ENCODE measurements around the gene SLC9A3.

SLC9A3 gene

DNA sequence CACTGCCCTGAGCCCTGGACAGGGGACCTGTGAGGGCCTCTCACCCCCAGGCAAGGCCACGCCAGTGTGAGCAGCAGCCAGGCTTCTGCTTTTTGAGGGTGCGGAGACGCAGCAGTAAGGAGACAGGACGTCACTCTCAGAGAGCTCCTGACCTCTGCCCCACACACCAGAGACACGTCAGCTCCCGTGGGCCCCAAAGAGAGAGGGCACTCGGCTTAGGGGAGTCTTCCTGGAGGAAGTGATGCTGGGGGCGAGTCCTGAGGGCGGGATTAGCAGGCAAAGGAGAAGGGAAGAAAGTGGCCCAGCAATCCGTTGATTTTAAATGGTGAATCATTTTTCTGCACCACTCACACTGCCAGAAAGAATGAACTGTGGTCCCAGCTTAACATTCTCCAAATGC, 24.0 kb upstream of the SLC9A3 start:
- TF ChIP-seq, protein P1, sequence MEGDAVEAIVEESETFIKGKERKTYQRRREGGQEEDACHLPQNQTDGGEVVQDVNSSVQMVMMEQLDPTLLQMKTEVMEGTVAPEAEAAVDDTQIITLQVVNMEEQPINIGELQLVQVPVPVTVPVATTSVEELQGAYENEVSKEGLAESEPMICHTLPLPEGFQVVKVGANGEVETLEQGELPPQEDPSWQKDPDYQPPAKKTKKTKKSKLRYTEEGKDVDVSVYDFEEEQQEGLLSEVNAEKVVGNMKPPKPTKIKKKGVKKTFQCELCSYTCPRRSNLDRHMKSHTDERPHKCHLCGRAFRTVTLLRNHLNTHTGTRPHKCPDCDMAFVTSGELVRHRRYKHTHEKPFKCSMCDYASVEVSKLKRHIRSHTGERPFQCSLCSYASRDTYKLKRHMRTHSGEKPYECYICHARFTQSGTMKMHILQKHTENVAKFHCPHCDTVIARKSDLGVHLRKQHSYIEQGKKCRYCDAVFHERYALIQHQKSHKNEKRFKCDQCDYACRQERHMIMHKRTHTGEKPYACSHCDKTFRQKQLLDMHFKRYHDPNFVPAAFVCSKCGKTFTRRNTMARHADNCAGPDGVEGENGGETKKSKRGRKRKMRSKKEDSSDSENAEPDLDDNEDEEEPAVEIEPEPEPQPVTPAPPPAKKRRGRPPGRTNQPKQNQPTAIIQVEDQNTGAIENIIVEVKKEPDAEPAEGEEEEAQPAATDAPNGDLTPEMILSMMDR (IDR thresholded peaks at IDR 0.05; ENCODE audit: control extremely low read depth, extremely low read depth, low read depth, missing control alignments), result no peak
- ChIA-PET CTCF (no interaction called here), POLR2A (no interaction called here)
- DNase-seq (ENCODE audit: extremely low spot score), result no peak

DNA sequence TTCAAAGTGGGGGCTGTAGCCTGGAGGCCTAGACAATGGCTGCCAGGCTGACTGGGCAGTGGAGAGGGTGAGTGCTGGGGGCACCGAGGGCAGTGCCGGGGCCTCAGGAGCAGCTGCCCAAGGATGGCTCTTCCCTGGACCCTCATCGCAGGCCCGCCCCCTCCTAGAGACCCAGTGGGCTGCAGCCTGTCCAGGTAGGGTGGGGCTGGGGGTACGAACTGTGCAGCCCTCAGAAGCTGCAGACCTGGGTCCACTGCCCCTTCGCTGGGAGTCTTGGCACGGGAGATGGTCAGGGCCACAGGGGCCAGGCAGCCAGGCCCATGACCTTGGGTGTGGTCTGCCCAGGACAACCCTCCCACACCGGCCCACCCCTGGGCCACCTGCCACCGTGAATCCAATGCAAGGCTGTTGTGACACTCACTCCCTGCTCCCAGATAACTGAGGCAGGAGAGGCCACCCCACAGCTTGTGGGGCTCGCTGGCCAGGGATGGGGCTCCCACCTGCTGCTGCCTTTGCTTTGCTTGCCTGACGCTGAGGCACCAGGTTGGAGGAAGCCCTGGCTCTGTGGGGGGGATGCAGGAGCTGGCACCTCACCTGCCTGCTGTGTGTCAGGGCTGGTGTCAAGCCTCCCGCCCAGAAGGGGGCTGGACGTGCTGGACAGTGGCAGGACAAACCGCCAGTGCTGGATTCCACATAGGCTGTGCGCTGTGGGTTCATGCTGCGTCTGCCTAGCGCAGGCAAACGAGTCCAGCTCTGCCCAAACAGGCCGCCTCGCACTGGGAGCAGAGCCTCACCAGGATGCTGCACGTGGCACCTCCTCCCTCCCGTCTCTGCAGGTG, 23.1 kb upstream of the SLC9A3 start:
- ChIA-PET CTCF (no interaction called here), POLR2A (no interaction called here)
- DNase-seq (ENCODE audit: extremely low spot score), result no peak
- TF ChIP-seq, protein P1 (IDR thresholded peaks at IDR 0.05; ENCODE audit: control extremely low read depth, extremely low read depth, low read depth, missing control alignments), result no peak

DNA sequence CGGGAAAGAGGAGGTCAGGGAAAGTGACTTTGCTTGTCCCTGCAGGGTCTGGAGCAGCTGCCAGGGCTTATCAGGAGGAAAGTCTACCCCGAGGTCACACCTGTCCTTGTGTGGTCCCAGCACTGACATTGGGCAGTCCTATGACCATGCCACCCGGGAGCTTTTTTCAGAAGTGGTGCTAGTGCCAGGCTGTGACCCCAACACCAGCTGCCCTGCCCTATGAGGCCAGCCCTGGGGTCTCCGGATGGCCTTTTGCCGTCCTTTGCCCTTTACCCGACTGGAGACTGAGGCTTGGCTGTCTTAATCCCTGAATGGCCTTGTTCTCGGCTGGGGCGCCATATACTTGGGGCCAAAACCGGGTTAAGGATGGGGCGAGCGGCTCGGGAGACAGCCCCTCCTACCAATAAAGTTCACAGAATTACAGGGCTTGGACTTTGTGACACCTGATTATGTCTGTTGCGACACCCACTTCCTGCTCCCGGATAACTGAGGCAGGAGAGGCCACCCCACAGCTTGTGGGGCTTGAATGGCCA, 22.2 kb upstream of the SLC9A3 start:
- TF ChIP-seq, protein P1 (IDR thresholded peaks at IDR 0.05; ENCODE audit: control extremely low read depth, extremely low read depth, low read depth, missing control alignments), result no peak
- POLR2A ChIA-PET, result no interaction called here
- CTCF ChIA-PET, result no interaction called here
- DNase-seq (ENCODE audit: extremely low spot score), result no peak

DNA sequence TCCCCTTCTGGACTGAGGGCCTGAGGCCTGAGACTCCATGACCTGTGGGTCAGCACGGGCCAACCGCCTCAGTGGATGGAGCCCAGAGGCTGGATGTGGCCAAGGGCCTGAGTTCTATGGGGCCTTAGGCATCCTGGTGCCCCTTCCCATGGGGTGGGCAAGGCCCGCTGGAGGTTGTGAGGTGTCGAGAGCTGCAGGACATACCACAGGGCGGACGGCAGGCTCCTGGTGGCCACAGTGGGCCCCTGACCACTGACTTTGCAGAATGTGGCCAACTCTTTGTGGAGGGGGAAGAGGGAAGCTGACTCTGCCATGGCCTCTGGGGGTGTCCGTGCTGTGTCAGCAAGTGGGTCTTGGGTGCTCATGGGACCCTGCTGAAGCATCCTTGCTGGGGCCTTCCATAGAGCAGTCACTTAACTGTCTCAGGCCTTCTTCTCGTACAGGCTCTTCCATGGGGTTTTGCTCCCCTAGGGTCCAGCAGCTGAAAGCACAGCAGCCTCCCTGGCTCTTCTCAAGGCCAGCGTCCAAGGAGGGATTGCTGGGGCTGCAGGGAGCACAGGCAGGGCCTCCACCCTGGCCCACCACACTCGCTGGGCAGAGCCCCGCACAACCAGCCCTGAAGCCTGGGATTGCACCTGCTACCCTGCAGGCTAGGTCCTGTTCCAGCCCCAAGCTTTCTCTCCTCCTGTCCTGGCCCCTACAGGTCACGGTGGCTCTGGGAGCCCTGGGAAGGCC, 21.6 kb upstream of the SLC9A3 start:
- POLR2A ChIA-PET, result no interaction called here
- DNase-seq (ENCODE audit: extremely low spot score), result no peak
- TF ChIP-seq, protein P1 (IDR thresholded peaks at IDR 0.05; ENCODE audit: control extremely low read depth, extremely low read depth, low read depth, missing control alignments), result no peak
- CTCF ChIA-PET, result interaction anchor here (1.3 kb wide), 1 partner anchor 107 kb away, joined by 3 read pairs; no protein-coding TSS in a partner anchor

DNA sequence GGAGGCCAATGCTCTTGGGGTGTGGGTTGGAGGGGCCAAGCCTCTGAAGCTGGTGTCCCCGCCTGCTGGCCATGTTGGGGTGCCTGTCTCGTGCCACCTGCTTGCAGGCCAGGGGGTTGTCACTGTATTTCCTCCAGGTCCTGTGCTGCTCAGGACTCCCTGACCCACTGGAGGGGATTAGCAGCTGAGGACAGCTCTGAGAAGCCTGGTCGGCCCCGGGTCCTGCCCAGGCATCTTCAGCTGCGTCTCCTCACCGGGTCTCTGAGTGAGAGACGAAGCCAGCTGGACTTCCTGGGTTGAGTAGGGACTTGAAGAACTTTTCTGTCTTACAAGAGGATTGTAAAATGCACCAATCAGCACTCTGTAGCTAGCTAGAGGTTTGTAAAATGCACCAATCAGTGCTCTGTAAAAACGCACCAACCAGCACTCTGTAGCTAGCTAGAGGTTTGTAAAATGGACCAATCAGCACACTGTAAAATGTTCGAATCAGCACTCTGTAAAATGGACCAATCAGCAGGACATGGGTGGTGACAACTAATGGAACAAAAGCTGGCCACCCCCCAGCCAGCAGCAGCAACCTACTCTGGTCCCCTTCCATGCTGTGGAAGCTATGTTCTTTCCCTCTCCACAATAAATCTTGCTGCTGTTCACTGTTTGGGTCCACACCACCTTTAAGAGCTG, 20.6 kb upstream of the SLC9A3 start:
- DNase-seq (ENCODE audit: extremely low spot score), result no peak
- TF ChIP-seq, protein P1 (IDR thresholded peaks at IDR 0.05; ENCODE audit: control extremely low read depth, extremely low read depth, low read depth, missing control alignments), result no peak
- ChIA-PET CTCF (interaction anchor here (1.3 kb wide), 1 partner anchor 108 kb away, joined by 3 read pairs; no protein-coding TSS in a partner anchor), POLR2A (no interaction called here)
